ENCODE results near the gene SPTBN1.

SPTBN1 gene

DNA sequence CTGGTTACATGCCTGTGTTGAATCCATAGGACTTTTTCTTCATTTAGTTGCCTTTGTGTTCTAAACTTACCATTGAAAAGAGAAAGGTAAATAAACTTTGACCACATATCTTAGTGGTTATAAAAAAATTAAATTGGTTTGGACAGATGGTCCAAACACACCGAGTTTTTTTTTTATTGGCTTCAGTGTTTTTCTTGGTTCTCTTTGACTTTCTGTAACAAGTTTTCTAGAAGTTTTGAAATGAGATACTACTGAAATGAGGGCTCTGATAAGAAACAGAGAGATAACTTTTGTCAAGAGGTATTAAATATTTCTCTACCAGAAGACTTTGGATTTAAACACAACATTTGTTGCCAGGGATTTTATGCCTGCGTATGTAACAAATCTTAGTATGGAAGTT is 20.7 kb downstream of the SPTBN1 start:
- Histone ChIP-seq H3K36me3 (ENCODE audit: low read depth) (no peaks in the 10 kb centered on the region), H3K4me1 (ENCODE audit: insufficient read depth, poor library complexity, severe bottlenecking) (no peaks in the 10 kb centered on the region)
- TF ChIP-seq, protein P1, sequence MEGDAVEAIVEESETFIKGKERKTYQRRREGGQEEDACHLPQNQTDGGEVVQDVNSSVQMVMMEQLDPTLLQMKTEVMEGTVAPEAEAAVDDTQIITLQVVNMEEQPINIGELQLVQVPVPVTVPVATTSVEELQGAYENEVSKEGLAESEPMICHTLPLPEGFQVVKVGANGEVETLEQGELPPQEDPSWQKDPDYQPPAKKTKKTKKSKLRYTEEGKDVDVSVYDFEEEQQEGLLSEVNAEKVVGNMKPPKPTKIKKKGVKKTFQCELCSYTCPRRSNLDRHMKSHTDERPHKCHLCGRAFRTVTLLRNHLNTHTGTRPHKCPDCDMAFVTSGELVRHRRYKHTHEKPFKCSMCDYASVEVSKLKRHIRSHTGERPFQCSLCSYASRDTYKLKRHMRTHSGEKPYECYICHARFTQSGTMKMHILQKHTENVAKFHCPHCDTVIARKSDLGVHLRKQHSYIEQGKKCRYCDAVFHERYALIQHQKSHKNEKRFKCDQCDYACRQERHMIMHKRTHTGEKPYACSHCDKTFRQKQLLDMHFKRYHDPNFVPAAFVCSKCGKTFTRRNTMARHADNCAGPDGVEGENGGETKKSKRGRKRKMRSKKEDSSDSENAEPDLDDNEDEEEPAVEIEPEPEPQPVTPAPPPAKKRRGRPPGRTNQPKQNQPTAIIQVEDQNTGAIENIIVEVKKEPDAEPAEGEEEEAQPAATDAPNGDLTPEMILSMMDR (IDR thresholded peaks at IDR 0.05; ENCODE audit: poor library complexity, severe bottlenecking) = no peak

DNA sequence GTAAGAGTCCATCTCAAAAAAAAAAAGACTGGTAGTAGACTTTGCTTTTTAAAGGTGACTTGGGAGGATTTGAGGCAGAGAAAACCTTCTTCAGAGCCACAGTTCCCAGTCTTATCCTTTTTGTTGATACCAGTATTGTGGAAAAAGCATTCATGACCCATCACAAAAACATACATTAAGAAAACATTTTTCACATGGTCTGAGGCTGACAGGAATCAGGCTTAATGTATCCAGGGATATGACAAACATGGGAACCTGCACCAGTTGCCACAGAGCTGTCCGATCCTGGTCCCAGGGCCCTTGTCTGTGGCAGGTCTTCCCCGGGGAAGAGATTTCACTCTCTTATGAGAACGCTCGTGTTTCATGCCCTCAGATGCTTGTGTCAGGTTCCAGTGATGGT is 21.8 kb downstream of the SPTBN1 start:
- Histone ChIP-seq H3K36me3 (ENCODE audit: low read depth) (no peaks in the 10 kb centered on the region), H3K4me1 (ENCODE audit: insufficient read depth, poor library complexity, severe bottlenecking) (no peaks in the 10 kb centered on the region), H3K27me3 (ENCODE audit: insufficient read depth, poor library complexity, severe bottlenecking) (no peaks in the 10 kb centered on the region), H3K27ac (ENCODE audit: poor library complexity, severe bottlenecking) (no peak overlapping the region), H3K4me3 (ENCODE audit: severe bottlenecking) (no peak overlapping the region), H3K9me3 (ENCODE audit: severe bottlenecking) (peaks cover 4% of the 10 kb centered on the region)
- TF ChIP-seq, protein P1 (IDR thresholded peaks at IDR 0.05; ENCODE audit: poor library complexity, severe bottlenecking) = no peak
- ATAC-seq (ENCODE audit: low read depth) (no peak), DNase-seq (ENCODE audit: low spot score) (no peak)

More for the DNA sequence above, 20.7 kb downstream of the SPTBN1 start:
- Histone ChIP-seq H3K4me3 (ENCODE audit: severe bottlenecking) (no peak overlapping the region), H3K27me3 (ENCODE audit: insufficient read depth, poor library complexity, severe bottlenecking) (no peaks in the 10 kb centered on the region), H3K9me3 (ENCODE audit: severe bottlenecking) (peaks cover 4% of the 10 kb centered on the region), H3K27ac (ENCODE audit: poor library complexity, severe bottlenecking) (no peak overlapping the region)
- ATAC-seq (ENCODE audit: low read depth) = no peak
- no peak for DNase-seq (ENCODE audit: low spot score)

DNA sequence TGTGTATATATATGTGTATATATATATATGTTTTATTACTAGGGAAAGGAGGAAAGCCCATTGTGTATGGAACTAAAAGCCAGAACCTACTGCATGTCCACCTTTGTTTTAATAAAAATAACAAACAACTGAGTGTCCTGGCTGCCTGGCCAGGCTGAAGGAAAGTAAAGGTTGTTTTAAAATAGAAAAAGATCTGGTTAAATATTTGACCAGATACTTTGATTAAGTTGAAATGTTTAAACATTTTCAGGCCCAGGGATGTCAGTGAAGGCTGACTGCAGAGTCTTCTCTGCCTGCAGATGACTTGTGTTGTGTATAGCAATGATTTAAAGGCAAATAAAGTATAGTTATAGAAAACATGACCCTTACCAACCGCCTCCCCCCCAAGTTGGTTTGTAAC is 22.8 kb downstream of the SPTBN1 start:
- DNase-seq (ENCODE audit: low spot score) (no peak), ATAC-seq (ENCODE audit: low read depth) (no peak)
- Histone ChIP-seq H3K4me1 (ENCODE audit: insufficient read depth, poor library complexity, severe bottlenecking) (peaks cover 5% of the 10 kb centered on the region), H3K27ac (ENCODE audit: poor library complexity, severe bottlenecking) (no peak overlapping the region), H3K9me3 (ENCODE audit: severe bottlenecking) (peaks cover 4% of the 10 kb centered on the region), H3K4me3 (ENCODE audit: severe bottlenecking) (no peak overlapping the region), H3K27me3 (ENCODE audit: insufficient read depth, poor library complexity, severe bottlenecking) (no peaks in the 10 kb centered on the region), H3K36me3 (ENCODE audit: low read depth) (no peaks in the 10 kb centered on the region)
- TF ChIP-seq, protein P1 (IDR thresholded peaks at IDR 0.05; ENCODE audit: poor library complexity, severe bottlenecking) = no peak

DNA sequence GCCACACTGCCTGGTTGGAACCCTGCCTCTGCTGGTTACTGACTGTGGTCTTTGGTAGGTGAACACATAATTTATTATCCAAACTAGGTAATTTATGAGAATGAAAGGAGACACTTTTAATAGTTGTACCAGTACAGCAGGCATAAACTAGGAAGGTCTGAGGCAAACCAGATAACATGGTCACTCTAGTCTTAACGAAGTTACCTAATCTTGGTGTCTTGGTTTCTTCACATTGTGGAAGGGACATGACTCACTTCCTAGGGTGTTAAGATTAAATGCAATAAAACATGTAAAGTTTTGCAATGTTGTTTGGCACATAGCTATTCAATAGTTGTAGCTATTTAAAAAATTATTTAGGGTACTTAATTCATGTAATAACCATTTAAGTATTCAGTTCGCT is 23.3 kb downstream of the SPTBN1 start:
- ATAC-seq (ENCODE audit: low read depth) (no peak), DNase-seq (ENCODE audit: low spot score) (no peak)
- TF ChIP-seq, protein P1 (IDR thresholded peaks at IDR 0.05; ENCODE audit: poor library complexity, severe bottlenecking) = no peak
- H3K27me3 ChIP-seq (ENCODE audit: insufficient read depth, poor library complexity, severe bottlenecking) = no peaks in the 10 kb centered on the region
- H3K4me1 ChIP-seq (ENCODE audit: insufficient read depth, poor library complexity, severe bottlenecking) = peaks cover 5% of the 10 kb centered on the region
- H3K9me3 ChIP-seq (ENCODE audit: severe bottlenecking) = peaks cover 4% of the 10 kb centered on the region
- no peak overlapping the region for H3K4me3 ChIP-seq (ENCODE audit: severe bottlenecking)
- no peak overlapping the region for H3K27ac ChIP-seq (ENCODE audit: poor library complexity, severe bottlenecking)
- no peaks in the 10 kb centered on the region for H3K36me3 ChIP-seq (ENCODE audit: low read depth)

DNA sequence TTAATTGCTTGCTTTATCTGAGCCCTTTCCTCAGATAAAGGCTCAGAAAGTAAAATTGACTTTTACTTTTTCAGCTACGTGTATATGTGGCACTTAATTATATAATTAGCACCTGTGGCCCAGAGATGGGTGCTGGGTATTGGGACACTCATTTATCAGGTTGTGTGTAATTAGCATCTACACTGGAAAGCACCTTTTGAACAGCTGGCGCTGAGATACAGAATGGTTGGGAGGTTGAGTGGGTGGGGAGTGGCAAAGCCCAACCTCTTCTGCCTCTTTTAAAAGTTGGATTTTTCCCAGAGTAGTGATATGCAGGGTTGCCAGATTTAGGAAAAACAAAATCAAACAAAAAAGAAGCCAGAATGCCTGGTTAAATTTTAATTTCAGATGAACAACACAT is 23.9 kb downstream of the SPTBN1 start:
- Histone ChIP-seq H3K4me1 (ENCODE audit: insufficient read depth, poor library complexity, severe bottlenecking) (peaks cover 5% of the 10 kb centered on the region), H3K36me3 (ENCODE audit: low read depth) (no peaks in the 10 kb centered on the region), H3K4me3 (ENCODE audit: severe bottlenecking) (no peak overlapping the region), H3K27ac (ENCODE audit: poor library complexity, severe bottlenecking) (no peak overlapping the region), H3K27me3 (ENCODE audit: insufficient read depth, poor library complexity, severe bottlenecking) (no peaks in the 10 kb centered on the region), H3K9me3 (ENCODE audit: severe bottlenecking) (peaks cover 4% of the 10 kb centered on the region)
- no peak for ATAC-seq (ENCODE audit: low read depth)
- TF ChIP-seq, protein P1 (IDR thresholded peaks at IDR 0.05; ENCODE audit: poor library complexity, severe bottlenecking) = no peak
- no peak for DNase-seq (ENCODE audit: low spot score)

All from RWPE2 (cell line).